ENCODE data around the gene APOLD1. TPM values are rescaled to one million over a fixed set of nuclear protein-coding genes. Genes with fewer than 3 reads are reported as not detected.

The APOLD1 gene
- total and polyA plus RNA-seq, 2 of the 8 experiments (the other 6 are each of a cell fraction or from before 2014, with no cell fraction given), result 0.12 to 0.71 TPM

GRCh38 chr12:12796171-12796570 lies 10.7 kb downstream of the APOLD1 start (continued):
- TF ChIP-seq EGR1 (IDR thresholded peaks at IDR 0.05; ENCODE audit: borderline replicate concordance, low read depth, low read length), result no peak
- TF ChIP-seq TCF12 (IDR thresholded peaks at IDR 0.05; ENCODE audit: low read depth, low read length), result no peak
- no peak for TF ChIP-seq POU5F1 (IDR thresholded peaks at IDR 0.05; ENCODE audit: low read depth, low read length)
- TF ChIP-seq SIN3A (conservative IDR thresholded peaks at IDR 0.05 in 1 of 2, IDR thresholded peaks at IDR 0.05 in 1 of 2; ENCODE audit: low read depth in 1 of 2, low read length in 2 of 2), result no peak
- TF ChIP-seq NANOG (IDR thresholded peaks at IDR 0.05; ENCODE audit: insufficient read depth, low read depth, low read length, poor library complexity, severe bottlenecking), result no peak
- TF ChIP-seq SIX5 (IDR thresholded peaks at IDR 0.05; ENCODE audit: low read depth, low read length), result no peak
- TF ChIP-seq POLR2AphosphoS5 (IDR thresholded peaks at IDR 0.05; ENCODE audit: low read depth, low read length), result no peak
- TF ChIP-seq SP1 (IDR thresholded peaks at IDR 0.05; ENCODE audit: low read depth, low read length), result no peak
- TF ChIP-seq SP2 (IDR thresholded peaks at IDR 0.05; ENCODE audit: low read length), result no peak
- no peak for TF ChIP-seq KDM4A (IDR thresholded peaks at IDR 0.05; ENCODE audit: low read depth, low read length, severe bottlenecking)

Measured in H1 (cell line).